ENCODE measurements around the gene VAT1L.

Gene VAT1L

DNA sequence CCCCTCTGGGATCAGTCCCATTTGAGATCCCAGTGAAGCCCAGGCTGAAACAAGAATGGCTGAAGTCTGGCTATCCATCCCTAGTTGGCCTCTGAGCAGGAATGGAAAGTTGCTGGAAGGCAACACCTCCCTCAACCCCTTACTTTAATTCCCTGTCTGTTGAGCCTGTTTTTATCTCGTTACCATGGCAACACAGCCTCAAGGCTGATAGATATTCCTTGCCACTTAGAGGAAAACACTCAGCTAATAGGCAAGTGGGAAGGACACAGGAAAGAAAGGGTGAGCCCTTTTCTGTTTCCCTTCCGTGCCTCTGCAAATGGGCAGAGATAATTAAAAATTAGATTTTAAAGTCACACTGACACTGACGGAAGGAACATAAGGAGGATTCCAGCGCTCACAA lies 158.5 kb downstream of the VAT1L start:
- TF ChIP-seq TEAD4 (IDR thresholded peaks at IDR 0.05) (no peak), TCF12 (IDR thresholded peaks at IDR 0.05; ENCODE audit: low read depth) (no peak), NFIC (IDR thresholded peaks at IDR 0.05) (no peak), ZBTB7A (IDR thresholded peaks at IDR 0.05; ENCODE audit: low read depth) (no peak), EGR1 (IDR thresholded peaks at IDR 0.05) (no peak), TAF1 (IDR thresholded peaks at IDR 0.05; ENCODE audit: low read depth) (no peak), CREB1 (IDR thresholded peaks at IDR 0.05; ENCODE audit: low read depth) (no peak), RAD21 (IDR thresholded peaks at IDR 0.05; ENCODE audit: low read depth) (no peak), CEBPB (IDR thresholded peaks at IDR 0.05) (no peak), FOXM1 (IDR thresholded peaks at IDR 0.05; ENCODE audit: borderline replicate concordance, low read depth) (no peak)
- TF ChIP-seq, protein P1, sequence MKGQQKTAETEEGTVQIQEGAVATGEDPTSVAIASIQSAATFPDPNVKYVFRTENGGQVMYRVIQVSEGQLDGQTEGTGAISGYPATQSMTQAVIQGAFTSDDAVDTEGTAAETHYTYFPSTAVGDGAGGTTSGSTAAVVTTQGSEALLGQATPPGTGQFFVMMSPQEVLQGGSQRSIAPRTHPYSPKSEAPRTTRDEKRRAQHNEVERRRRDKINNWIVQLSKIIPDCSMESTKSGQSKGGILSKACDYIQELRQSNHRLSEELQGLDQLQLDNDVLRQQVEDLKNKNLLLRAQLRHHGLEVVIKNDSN (IDR thresholded peaks at IDR 0.05): no peak
- TF ChIP-seq, protein P2, sequence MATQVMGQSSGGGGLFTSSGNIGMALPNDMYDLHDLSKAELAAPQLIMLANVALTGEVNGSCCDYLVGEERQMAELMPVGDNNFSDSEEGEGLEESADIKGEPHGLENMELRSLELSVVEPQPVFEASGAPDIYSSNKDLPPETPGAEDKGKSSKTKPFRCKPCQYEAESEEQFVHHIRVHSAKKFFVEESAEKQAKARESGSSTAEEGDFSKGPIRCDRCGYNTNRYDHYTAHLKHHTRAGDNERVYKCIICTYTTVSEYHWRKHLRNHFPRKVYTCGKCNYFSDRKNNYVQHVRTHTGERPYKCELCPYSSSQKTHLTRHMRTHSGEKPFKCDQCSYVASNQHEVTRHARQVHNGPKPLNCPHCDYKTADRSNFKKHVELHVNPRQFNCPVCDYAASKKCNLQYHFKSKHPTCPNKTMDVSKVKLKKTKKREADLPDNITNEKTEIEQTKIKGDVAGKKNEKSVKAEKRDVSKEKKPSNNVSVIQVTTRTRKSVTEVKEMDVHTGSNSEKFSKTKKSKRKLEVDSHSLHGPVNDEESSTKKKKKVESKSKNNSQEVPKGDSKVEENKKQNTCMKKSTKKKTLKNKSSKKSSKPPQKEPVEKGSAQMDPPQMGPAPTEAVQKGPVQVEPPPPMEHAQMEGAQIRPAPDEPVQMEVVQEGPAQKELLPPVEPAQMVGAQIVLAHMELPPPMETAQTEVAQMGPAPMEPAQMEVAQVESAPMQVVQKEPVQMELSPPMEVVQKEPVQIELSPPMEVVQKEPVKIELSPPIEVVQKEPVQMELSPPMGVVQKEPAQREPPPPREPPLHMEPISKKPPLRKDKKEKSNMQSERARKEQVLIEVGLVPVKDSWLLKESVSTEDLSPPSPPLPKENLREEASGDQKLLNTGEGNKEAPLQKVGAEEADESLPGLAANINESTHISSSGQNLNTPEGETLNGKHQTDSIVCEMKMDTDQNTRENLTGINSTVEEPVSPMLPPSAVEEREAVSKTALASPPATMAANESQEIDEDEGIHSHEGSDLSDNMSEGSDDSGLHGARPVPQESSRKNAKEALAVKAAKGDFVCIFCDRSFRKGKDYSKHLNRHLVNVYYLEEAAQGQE (IDR thresholded peaks at IDR 0.05; ENCODE audit: low read depth): no peak

DNA sequence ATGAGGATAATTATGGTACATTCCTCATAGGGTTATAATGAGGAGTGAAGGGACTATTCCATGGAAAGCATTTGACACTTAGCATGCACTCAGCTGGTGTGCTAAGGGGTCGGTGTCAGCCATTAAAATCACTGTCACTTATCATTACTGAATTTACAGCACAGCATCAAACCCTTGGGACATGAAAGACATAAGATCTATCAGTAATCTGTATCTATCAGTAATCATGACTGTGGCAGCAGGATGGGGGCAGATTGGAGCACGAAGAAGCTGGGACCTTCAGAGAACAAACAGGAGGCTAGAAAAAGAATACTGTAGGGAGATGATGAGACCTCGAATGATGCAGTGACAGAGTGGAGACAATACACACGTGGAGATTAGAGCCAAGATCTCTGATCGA lies 160.5 kb downstream of the VAT1L start:
- TF ChIP-seq, protein P1 (IDR thresholded peaks at IDR 0.05): no peak
- TF ChIP-seq NFIC (IDR thresholded peaks at IDR 0.05) (no peak), FOXM1 (IDR thresholded peaks at IDR 0.05; ENCODE audit: borderline replicate concordance, low read depth) (no peak), EGR1 (IDR thresholded peaks at IDR 0.05) (no peak), RAD21 (IDR thresholded peaks at IDR 0.05; ENCODE audit: low read depth) (no peak), CREB1 (IDR thresholded peaks at IDR 0.05; ENCODE audit: low read depth) (no peak)
- TF ChIP-seq, protein P3, sequence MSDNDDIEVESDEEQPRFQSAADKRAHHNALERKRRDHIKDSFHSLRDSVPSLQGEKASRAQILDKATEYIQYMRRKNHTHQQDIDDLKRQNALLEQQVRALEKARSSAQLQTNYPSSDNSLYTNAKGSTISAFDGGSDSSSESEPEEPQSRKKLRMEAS (IDR thresholded peaks at IDR 0.05): no peak

DNA sequence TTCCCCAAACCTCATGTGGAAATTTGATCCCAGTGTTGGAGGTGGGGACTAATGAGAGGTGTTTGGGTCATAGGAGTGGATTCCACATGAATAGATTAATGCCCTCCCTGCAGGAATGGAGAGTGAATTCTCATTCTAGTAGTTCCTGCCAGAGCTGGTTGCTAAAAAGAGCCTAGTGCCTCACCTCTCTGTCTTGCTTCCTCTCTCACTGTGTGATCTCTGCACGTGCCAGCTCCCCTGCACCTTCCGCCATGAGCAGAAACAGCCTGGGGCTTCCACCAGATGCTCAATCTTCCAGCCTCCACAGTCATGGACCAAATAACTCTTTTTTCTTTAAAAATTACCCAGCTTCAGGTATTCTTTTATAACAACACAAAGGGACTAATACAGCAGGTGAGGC lies 161.1 kb downstream of the VAT1L start:
- TF ChIP-seq TCF12 (IDR thresholded peaks at IDR 0.05; ENCODE audit: low read depth) (no peak), TAF1 (IDR thresholded peaks at IDR 0.05; ENCODE audit: low read depth) (no peak), CREB1 (IDR thresholded peaks at IDR 0.05; ENCODE audit: low read depth) (no peak)

DNA sequence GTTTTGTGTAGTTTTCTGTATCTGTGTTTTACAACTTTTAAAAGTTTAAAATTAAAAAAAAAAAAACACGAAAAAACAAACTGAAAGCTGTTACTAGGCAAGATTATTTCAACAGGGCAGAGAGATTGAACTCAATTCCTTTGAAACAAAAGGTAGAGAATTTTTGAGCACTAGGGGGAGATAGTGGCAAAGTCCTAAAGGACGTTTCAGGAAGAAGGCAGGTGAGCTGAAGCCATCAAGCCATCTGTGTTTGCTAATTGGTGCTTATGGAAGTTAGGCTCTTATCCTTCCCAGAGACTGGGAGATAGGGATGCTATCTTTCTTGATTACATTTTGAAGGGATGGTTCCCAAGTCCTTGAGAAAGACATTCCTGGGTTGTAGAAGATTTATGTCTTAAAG lies 163.4 kb downstream of the VAT1L start:
- TF ChIP-seq EGR1 (IDR thresholded peaks at IDR 0.05): no peak
- no peak for TF ChIP-seq TAF1 (IDR thresholded peaks at IDR 0.05; ENCODE audit: low read depth)
- TF ChIP-seq RAD21 (IDR thresholded peaks at IDR 0.05; ENCODE audit: low read depth): peak; percentile 27; the same call in 1 of the 2 replicates
- no peak for TF ChIP-seq EP300 (IDR thresholded peaks at IDR 0.05; ENCODE audit: borderline replicate concordance)

DNA sequence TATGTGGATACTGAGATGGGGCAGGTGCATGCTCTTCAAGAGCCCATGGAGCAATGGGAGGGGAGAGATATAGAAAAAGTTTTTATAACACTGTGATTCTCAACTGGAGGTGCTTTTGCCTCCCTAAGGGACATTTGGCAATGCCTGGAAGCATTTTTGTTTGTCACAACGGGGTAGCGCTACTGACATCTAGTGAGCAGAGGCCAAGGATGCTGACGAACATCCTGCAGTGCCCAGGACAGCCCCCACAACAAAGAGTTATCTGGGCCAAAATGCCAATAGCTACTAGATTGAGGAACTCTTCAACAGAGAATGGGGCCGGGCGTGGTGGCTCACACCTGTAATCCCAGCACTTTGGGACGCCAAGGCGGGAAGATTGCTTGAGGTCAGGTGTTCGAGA lies 166.8 kb downstream of the VAT1L start:
- no peak for TF ChIP-seq FOXM1 (IDR thresholded peaks at IDR 0.05; ENCODE audit: borderline replicate concordance, low read depth)
- TF ChIP-seq CEBPB (IDR thresholded peaks at IDR 0.05): no peak
- TF ChIP-seq EGR1 (IDR thresholded peaks at IDR 0.05): no peak
- no peak for TF ChIP-seq NFIC (IDR thresholded peaks at IDR 0.05)
- TF ChIP-seq YY1 (IDR thresholded peaks at IDR 0.05; ENCODE audit: low read depth): no peak
- TF ChIP-seq TAF1 (IDR thresholded peaks at IDR 0.05; ENCODE audit: low read depth): no peak
- no peak for TF ChIP-seq TCF12 (IDR thresholded peaks at IDR 0.05; ENCODE audit: low read depth)
- TF ChIP-seq, protein P2 (IDR thresholded peaks at IDR 0.05; ENCODE audit: low read depth): no peak
- TF ChIP-seq, protein P3 (IDR thresholded peaks at IDR 0.05): no peak
- TF ChIP-seq, protein P1 (IDR thresholded peaks at IDR 0.05): no peak
- no peak for TF ChIP-seq EP300 (IDR thresholded peaks at IDR 0.05; ENCODE audit: borderline replicate concordance)
- TF ChIP-seq CREB1 (IDR thresholded peaks at IDR 0.05; ENCODE audit: low read depth): no peak
- TF ChIP-seq RAD21 (IDR thresholded peaks at IDR 0.05; ENCODE audit: low read depth): no peak
- TF ChIP-seq ZBTB7A (IDR thresholded peaks at IDR 0.05; ENCODE audit: low read depth): no peak
- no peak for TF ChIP-seq TEAD4 (IDR thresholded peaks at IDR 0.05)

DNA sequence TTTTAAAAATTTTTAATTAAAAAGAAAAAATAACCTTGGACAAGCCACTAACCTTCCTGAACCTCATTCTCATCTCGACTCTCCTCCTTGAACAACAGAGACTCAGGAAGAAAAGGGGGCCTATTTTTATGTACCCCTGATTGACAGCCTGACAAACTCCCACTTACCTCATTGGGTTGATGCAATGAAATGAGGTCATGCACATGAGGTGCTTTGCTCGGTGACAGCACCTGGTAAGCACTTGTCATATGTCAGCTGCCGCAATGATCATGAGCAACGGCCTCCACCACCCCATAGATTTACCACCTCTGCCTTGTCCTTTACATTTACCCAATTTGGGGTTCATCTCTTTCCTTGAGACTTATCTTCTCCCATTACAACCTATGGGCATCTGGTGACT lies 167.9 kb downstream of the VAT1L start:
- TF ChIP-seq CEBPB (IDR thresholded peaks at IDR 0.05) (no peak), NFIC (IDR thresholded peaks at IDR 0.05) (no peak), RAD21 (IDR thresholded peaks at IDR 0.05; ENCODE audit: low read depth) (no peak), TEAD4 (IDR thresholded peaks at IDR 0.05) (no peak), EGR1 (IDR thresholded peaks at IDR 0.05) (no peak), CREB1 (IDR thresholded peaks at IDR 0.05; ENCODE audit: low read depth) (no peak), EP300 (IDR thresholded peaks at IDR 0.05; ENCODE audit: borderline replicate concordance) (no peak), TCF12 (IDR thresholded peaks at IDR 0.05; ENCODE audit: low read depth) (no peak), YY1 (IDR thresholded peaks at IDR 0.05; ENCODE audit: low read depth) (no peak), FOXM1 (IDR thresholded peaks at IDR 0.05; ENCODE audit: borderline replicate concordance, low read depth) (no peak), TAF1 (IDR thresholded peaks at IDR 0.05; ENCODE audit: low read depth) (no peak), ZBTB7A (IDR thresholded peaks at IDR 0.05; ENCODE audit: low read depth) (no peak)
- TF ChIP-seq, protein P3 (IDR thresholded peaks at IDR 0.05): no peak
- TF ChIP-seq, protein P2 (IDR thresholded peaks at IDR 0.05; ENCODE audit: low read depth): no peak
- TF ChIP-seq, protein P1 (IDR thresholded peaks at IDR 0.05): no peak
